Activated CD8-positive, alpha-beta memory T cell treated with anti-CD3 and anti-CD28 coated beads, Interleukin-2, amount 50 U/mL, for 1 hour (primary cell): ENCODE results near the gene HOXA6.

Source experiments
- DNase-seq: peaks from one replicate; pipeline ENCODE4 v3.0.0-alpha.2; 2020; ENCODE audit errors: extremely low read depth

Gene HOXA6

GRCh38 chr7:27172823-27173510, 25.4 kb upstream of the HOXA6 start:
- no peak for DNase-seq

GRCh38 chr7:27172315-27172774, 24.8 kb upstream of the HOXA6 start:
- no peak for DNase-seq

GRCh38 chr7:27171637-27172314, 24.2 kb upstream of the HOXA6 start:
- DNase-seq, result no peak

GRCh38 chr7:27171325-27171636, 23.7 kb upstream of the HOXA6 start:
- no peak for DNase-seq

GRCh38 chr7:27170426-27171324, 23.1 kb upstream of the HOXA6 start:
- no peak for DNase-seq

GRCh38 chr7:27169658-27170425, 22.3 kb upstream of the HOXA6 start:
- no peak for DNase-seq

- DNase-seq, result no peak
Observed at GRCh38 chr7:27168265-27168947, 20.8 kb upstream of the HOXA6 start.

- DNase-seq, result no peak
Observed at GRCh38 chr7:27167916-27168264, 20.3 kb upstream of the HOXA6 start.

GRCh38 chr7:27166531-27167505, 19.2 kb upstream of the HOXA6 start:
- no peak for DNase-seq

- DNase-seq, result no peak
Observed at GRCh38 chr7:27165996-27166530, 18.5 kb upstream of the HOXA6 start.

- no peak for DNase-seq
Observed at GRCh38 chr7:27165089-27165995, 17.8 kb upstream of the HOXA6 start, which contains the start of gene HOXA9. Gene HOXA9, minus strand, starts transcription at chr7:27165537. Its CDS starts 80 bp downstream, at chr7:27165457.

- DNase-seq, result no peak
Observed at GRCh38 chr7:27164367-27165088, 17.0 kb upstream of the HOXA6 start.

GRCh38 chr7:27164045-27164366, 16.4 kb upstream of the HOXA6 start:
- no peak for DNase-seq

- no peak for DNase-seq
Observed at GRCh38 chr7:27163288-27164044, 15.9 kb upstream of the HOXA6 start.

GRCh38 chr7:27162561-27163287, 15.2 kb upstream of the HOXA6 start:
- DNase-seq, result no peak

GRCh38 chr7:27161721-27162560, 14.4 kb upstream of the HOXA6 start:
- DNase-seq, result no peak
